Astrocyte of the spinal cord (primary cell): ENCODE results near the gene LRRC4C.
A peak's percentile ranks its signal among the peaks of the same experiment; 100 is the strongest.

Experiments
- DNase-seq: peaks from one replicate; pipeline ENCODE4 v3.0.0; 2011; ENCODE audit warnings: low read depth, low spot score
- H3K4me3 ChIP-seq: 2 replicates; pipeline ENCODE4 v1.5.1; 2011; ENCODE audit warnings: low read depth, mild to moderate bottlenecking, low read length, moderate library complexity
- in situ Hi-C: cut with HindIII; loops from 2 replicates; pipeline ENCODE4 v1.10.0; 2017; ENCODE audit warnings: low sequenced_read_pairs
- TF ChIP-seq, protein P1 (sequence below): IDR thresholded peaks from 2 replicates; pipeline ENCODE4 v1.5.1; 2012; ENCODE audit warnings: low read depth, mild to moderate bottlenecking, low read length, inconsistent platforms

Gene LRRC4C

GRCh38 chr11:41486424-41486823 is 27.0 kb upstream of the LRRC4C start:
- no peak for DNase-seq
- in situ Hi-C loops, result no loop called here
- TF ChIP-seq, protein P1, sequence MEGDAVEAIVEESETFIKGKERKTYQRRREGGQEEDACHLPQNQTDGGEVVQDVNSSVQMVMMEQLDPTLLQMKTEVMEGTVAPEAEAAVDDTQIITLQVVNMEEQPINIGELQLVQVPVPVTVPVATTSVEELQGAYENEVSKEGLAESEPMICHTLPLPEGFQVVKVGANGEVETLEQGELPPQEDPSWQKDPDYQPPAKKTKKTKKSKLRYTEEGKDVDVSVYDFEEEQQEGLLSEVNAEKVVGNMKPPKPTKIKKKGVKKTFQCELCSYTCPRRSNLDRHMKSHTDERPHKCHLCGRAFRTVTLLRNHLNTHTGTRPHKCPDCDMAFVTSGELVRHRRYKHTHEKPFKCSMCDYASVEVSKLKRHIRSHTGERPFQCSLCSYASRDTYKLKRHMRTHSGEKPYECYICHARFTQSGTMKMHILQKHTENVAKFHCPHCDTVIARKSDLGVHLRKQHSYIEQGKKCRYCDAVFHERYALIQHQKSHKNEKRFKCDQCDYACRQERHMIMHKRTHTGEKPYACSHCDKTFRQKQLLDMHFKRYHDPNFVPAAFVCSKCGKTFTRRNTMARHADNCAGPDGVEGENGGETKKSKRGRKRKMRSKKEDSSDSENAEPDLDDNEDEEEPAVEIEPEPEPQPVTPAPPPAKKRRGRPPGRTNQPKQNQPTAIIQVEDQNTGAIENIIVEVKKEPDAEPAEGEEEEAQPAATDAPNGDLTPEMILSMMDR, result no peak
- H3K4me3 ChIP-seq, result no peak overlapping the region

DNA sequence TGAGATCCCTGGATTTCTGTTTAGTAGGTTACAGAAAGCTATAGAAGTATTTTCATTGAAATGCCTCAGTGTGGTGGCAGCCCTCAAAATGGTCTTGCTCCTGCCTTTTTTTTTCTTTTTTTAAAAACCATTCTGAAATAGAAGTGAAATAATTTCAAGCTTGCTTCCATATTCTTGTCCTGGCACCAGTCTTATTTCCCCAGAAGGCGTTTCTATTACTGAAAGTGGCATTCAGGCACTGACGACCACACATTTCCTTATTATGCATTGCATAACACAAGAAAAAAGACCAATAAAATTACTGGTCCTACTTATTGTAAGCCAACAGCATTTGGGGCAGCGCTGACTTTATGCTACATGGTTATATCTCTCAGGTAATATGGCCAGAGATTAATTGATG is 24.5 kb upstream of the LRRC4C start:
- TF ChIP-seq, protein P1, result no peak
- no peak for DNase-seq
- in situ Hi-C loops, result no loop called here
- H3K4me3 ChIP-seq, result no peak overlapping the region

GRCh38 chr11:41479179-41479578 is 19.7 kb upstream of the LRRC4C start:
- no peak for DNase-seq
- in situ Hi-C loops, result no loop called here
- no peak overlapping the region for H3K4me3 ChIP-seq
- TF ChIP-seq, protein P1, result no peak

DNA sequence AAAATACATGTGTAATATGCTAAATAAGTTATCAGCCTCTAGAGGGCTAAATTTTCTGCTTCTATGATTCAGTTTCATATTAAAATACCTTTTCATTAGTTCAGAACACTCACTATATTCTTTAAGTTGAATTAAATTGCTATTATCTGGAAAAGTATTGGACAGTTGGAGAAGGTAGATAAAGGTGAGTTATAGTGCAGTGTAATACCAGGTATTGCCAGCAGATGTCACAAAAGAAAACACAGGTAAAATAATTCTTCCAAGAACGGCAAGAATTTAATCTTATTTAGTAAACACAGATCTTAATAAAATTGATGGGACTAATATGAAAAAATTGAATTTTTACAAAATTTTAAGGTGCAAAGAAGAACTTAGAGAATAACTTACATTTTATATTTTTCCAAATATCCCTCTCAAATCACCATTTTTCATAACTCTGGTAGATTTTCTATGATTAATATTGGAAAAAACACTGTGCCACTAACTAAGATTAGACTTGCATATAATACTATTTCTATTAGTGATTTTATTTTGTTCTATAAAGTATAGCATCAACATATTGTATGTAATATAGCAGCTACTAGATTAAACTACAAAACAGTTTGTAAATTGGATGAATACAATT is 1.7 kb upstream of the LRRC4C start:
- in situ Hi-C loops, result no loop called here
- H3K4me3 ChIP-seq, result no peak overlapping the region
- TF ChIP-seq, protein P1, result peak; percentile 67
- DNase-seq, result peak; percentile 17

DNA sequence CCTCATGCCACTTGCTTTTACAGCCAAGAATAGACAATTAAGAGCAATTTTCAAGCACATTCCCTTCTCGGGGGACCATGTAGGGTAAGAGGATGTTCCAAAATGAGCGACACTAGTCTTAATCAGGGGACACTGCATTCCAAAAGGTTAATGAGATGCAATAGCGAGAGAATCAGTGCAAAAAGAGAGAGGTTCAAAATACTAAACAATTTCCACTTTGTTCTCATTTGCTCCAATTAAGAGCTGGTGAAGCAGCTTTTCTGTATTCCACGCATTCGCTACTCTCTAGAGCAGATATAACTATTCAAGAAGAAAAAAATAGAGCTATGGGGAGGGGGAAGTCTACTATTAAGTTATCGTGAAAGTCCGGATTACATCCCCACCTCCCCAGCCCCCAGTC is 811 bp downstream of the LRRC4C start:
- in situ Hi-C loops, result no loop called here
- no peak overlapping the region for H3K4me3 ChIP-seq
- TF ChIP-seq, protein P1, result no peak
- no peak for DNase-seq

GRCh38 chr11:41458154-41458553 is 1.3 kb downstream of the LRRC4C start:
- H3K4me3 ChIP-seq, result no peak overlapping the region
- in situ Hi-C loops, result no loop called here
- DNase-seq, result no peak
- TF ChIP-seq, protein P1, result no peak
